GM21723 (cell line): ENCODE results near the gene SELENOO.
A peak's percentile ranks its signal among the peaks of the same experiment; 100 is the strongest.

Experiments
- ATAC-seq: cut with Tn5 transposase; IDR thresholded peaks from one replicate; pipeline ENCODE4 v1.9.1; 2021; ENCODE audit warnings: mild to moderate bottlenecking, moderate library complexity; ENCODE audit not compliant: unreplicated experiment

Gene SELENOO

DNA sequence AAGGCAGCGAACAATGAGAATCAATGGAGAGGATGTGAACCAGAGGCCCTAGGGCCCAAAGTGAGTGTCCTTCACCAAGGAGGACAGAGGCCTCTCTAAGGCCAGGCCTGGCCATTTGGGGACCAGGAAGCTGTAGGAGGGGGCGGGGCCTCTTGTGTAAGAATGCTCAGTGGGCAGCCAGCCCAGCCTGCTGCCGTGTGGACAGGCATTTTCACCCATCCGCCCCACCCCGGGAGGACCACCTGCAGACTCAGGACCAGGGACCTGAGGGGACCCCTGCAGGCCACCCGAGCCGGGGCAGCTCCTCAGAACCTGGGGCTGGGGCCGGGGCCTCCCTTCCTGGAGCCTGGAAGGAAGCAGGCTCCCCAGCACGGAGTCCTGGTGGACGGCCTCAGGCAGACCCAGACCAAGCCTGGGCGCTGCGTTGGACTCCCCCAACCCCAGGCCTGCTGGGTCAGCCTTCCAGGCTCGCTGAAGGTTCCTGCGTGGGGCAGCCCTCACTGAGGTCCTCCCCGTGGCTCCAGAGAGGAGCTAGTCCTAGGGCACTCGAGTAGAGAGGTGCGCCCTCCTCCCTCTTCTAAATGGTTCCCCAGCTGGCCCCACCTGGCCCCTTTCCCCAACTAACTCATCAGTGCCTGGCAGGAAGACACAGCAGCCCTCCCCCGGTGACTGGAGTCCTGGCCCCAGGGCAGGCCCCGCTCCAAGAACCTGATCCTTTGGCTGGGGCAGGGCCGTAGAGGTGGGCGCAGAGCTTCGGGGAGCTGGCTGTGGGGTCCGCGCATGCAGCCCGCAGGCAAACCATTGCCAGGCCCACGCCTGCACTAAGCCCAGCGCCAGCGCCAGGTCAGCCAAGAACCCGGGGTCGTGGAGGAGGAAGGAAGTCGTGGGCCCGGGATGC lies 16.6 kb upstream of the SELENOO start:
- ATAC-seq = no peak

DNA sequence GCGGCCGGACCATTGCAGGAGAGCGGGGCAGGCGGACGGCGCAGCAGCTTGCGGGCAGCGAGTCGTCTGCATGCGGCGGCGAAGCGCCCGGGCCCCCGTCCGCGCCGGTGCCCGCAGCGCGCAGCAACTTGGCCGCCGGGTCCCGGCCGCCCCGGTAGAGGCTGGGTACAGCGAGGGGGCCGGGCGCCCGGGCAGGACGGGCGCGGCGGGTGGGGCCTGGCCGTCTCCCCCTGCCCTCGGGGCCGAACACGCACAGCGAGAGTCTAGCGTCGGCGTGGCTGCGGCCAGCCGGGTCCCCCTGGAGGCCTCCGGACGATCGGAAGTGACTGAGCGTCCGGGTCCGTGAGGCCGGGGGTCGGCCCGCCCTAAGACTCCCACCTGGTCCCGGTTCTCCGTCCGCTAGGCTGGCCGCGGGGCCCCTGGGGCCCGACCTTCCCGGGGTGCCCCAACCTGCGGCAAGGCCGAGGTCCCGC lies 15.9 kb upstream of the SELENOO start:
- ATAC-seq = no peak

DNA sequence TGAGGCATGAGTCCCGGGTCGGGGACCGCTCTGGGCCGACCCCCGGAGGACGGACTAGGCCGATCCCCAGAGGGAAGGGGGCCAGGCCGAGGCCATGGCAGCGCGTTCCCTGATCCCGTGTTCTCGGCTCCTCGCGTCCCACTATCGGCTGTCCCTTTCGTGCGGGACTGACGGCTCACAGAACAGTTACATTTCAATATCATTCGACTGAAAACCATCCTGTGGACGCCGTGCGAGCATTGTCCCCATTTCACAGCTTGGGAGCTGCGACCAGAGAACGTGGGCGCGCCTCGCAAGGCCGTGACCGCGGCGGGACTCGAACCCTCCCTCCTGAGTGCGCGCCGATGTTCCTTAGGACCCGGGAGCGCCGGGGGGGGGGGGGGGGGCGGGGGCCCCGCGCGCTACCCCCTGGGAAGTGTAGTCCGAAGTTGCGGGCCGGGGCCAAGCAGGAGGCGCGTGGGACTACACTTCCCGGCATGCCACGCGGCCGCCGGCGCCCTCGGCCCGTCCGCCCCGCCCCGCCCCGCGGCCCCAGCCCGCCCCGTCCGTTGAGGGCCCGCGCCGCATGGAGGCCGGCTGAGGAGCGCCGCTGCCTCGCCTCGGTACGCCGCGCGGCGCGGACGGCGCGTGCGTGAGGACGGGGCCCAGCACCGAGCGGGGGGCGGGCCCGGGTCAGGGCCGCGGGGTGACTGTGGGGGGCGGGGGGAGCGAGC lies 15.3 kb upstream of the SELENOO start, which contains the start of gene TRABD:
Gene TRABD (plus strand): TSS at position 539 of the 713 bp plus-strand sequence. CDS start 7,148 bp downstream, outside the sequence.
- peak; percentile 43 for ATAC-seq

DNA sequence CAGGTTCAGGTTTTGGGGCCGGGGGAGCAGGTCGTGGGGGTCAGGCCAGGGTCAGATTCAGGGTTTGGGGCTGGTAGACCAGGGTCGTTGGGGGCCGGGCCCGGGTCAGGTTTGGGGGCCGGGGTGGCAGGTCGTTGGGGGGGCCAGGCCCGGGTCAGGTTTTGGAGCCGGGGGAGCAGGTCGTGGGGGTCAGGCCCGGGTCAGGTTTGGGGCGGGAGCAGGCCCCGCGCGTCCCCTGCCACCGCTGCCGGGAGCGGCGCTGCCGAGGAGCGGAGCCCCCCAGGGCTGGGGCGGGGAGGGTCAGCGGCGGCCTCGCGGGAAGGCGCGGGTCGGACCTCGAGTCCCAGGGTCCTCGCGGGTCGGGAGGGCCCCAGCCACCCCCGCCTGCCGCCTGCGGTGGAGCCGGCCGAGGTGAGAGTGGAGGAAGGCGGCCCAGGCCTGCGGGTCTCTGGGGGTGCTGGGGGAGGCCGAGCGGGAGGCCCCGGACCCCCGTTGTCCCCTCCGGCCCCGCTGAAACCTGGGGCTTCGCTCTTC lies 14.6 kb upstream of the SELENOO start:
- no peak for ATAC-seq

DNA sequence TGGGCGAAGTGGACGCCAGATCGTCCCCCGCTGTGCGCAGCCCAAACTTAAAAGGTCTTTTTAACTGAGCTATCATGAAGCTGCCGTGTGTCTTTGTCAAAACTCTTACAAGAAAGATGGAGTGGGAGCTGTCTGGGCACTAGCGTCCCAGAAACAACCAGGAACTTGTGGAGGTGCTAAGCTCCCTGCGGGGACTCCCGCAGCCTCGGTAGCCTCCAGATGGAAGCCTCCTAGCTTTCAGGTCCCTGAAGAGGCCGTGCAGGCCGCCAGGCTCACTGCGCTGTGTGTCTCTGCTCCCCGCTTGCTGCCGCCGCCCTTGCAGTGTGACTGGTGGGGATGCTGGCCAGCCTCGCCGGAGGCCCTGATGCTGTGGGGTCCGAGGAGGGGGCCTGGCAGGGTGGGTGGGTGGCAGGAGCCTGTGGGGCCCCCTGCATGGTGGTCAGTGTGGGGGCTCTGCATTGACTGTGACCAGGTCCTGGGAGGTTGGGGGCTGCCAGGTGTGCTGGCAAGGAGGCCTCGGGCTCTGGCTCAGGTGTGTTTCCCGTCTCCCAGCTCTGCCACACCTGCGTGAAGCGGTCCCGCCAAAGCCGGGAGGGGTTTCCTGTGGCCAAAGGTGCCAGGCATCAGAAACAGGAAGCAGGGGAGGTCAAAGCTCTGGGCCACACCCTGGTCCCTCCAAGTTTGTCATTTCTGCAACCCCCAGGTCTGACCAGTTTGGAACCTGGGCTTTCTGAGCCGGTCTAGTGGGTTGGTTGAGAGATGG lies 13.9 kb upstream of the SELENOO start:
- ATAC-seq = no peak

DNA sequence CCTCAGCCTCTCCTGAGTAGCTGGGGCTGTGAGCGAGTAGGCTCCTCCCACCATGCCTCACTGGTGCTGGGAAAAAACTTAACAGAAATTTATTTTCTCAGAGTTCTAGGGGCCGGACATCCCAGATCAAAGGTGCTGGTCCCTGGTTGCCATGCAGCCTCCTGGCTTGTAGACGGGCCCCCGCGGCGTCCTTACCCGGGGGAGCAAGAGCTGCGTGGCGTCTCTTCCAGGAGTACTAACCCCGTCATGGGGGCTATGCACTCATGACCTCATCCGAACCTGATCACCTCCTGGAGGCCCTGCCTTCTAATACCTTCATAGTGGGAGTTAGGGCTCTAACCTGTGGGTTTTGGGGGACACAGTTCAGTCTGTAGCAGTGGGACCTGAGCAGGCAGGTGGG lies 12.5 kb upstream of the SELENOO start:
- ATAC-seq = no peak

DNA sequence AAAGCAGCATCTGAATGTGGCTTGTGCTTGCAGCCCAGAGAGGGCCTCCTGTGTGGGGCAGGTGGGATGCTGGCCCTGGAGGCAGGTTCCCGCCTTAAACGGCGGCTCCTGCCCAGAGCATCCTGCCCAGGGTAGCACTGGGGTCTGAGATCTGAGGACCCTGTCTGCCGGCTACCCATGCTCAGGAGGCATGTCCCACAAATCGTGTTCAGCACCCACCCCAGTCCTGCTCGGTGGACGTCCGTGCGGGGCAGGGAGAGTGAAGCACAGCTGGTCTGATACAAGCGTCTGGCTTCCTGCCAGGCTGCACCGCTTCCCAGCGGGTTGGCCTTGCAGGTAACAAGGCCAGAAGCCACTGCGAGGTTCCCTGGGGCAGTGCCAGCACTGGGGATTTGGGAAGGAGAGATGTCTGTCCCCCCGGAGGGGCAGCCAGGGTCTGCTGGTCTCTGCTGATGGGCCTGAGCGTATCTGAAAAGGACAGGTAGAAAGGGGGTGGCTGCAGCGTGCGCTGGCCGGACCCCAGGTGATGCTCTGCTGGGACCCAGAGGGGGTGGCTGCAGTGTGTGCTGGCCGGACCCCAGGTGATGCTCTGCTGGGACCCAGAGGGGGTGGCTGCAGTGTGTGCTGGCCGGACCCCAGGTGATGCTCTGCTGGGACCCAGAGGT lies 11.5 kb upstream of the SELENOO start:
- no peak for ATAC-seq

DNA sequence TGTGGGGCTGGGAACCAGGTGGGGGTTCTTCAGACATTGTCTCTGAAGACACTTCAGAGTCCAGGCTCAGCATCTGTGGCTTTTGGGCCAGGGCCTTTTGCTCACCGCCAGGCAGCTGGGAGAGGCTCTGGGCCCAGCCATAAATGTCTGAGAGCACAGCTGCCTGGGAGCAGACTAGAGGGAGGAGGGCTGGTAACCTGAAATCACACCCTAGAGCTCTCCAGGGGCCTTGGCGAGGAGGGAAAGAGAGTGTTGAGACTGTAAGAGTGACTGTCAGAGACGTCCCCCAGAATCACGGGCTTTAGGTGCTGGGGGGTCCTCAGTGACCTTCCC lies 11.0 kb upstream of the SELENOO start:
- ATAC-seq = no peak

DNA sequence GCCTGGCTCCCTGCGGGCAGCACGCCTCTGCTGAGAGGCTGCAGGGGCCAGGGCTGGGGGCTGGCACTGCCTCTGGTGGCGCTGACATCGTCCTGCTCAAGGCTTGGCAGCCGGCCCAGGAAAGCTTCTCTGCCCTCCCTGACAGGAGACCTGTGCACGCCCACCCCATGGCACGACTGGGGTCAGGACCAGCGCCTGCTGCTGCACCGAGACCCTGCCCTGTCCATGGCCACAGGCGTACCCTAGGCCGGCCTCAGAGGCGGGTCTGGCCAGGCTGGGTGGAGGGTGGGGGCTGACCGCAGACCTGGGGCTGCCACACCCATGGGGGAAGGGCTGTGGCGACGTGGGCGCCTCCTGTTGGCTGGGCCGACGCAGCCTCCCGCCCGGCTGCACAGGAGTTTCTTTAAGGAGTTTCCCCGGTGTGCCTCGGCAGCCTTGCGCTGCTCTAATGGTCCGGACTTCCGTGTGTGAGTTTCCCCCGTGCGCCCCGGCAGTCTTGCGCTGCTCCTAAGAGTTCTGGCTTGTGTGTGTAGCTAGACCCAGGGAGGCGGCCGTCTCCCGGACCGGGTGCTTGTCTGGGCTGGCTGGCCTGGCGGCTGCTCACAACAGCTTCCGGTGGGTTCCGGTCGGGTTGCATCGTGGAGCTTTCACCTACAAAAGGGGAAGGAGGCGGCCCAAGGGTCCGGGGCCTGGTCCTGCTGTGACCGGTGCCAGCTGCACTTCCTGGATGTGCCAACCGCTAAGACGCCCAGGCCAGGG lies 10.4 kb upstream of the SELENOO start:
- peak; percentile 43 for ATAC-seq

DNA sequence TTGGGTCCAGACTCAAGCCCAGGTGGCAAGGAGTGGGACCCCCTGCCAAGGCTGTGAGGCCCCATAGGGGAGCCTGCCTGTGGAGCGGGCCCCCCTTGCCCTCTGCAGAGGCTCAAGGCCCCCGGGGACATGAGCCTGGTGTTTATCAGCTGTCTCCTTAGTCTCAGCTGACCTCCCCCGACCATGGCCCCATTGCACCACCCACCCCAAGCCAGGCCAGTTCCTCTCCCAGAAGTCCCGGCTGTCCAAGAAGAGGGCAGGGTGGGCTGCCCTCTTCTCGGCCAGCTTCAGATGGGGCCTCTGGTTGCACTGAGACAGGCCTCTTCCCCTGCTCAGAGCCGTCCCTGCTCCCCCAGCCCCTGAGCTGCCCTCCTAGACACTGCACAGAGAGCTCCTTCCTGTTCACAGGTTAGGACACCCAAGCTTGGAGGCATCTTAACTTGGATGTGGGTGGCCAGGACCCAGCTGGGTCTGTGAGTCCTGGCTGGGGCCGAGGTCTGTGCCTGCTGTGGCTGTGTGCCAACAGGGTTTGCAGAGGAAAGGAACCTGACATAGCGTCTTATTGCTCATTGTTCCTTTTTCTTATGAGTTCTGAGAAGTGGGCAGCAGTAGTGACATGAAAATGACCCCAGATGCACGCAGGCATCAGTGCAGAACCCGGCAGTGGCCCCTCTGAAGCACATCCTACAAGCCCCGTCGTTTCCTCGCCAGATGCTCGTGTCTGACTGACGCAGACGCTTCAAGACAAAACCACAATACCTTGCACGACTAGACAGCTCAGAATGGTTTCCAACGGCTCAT lies 9.7 kb upstream of the SELENOO start:
- ATAC-seq = no peak

DNA sequence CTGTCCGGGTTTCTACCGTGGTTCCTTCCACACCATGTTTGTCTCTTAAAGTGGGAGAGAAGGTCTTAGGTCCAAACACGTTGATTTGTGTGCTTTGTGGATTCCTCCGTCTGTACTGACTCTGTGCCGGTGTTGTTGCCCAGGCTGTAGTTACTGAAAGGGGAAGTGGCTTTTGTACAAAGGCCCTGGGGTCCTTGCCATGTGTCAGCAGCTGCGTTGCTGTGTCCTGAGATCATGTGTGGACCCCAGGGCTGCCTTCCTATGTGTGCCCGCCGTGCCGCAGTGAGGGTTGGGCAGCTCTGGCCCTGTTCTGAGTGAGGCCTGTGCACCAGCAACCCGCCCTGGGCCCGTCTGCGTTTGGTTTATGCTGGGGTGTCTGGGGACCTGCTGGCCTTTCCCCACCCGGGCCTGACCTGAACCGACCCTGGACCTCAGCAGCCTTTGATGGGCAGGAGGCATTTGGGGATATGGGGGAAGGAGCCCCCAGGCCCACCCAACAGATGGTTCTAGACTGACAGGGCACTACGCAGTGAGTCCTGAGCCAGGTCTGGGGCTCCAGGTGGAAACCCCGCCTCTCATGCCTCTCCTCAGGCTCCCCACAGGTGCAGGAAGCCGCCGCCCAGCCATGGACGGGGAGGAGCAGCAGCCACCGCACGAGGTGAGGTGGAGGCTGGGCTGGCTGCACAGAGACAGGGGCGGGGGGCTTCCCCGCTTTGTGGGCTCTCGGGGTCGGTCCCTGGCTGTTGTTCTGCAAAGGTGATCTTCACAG lies 8.2 kb upstream of the SELENOO start:
- ATAC-seq = no peak

DNA sequence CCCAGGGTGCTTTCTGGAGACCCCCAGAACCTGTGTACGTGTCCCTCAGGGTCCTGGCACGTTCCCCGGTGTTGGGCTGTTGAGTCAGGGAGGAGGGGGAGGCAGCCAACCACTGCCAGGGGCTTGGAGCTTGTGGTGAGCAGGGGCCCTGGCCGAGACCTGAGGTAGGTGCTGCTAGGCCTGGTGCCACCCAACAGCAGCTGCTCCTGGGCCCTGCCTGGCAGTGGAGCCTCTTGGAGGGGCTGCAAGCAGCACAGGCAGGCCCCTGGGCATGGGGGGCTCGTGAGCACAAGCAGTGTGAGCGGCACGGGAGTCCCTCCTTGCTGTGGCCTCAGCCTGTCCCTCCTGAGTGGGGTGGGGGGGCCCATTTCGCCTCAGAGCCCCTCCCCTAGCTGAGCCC lies 7.2 kb upstream of the SELENOO start:
- ATAC-seq = no peak

DNA sequence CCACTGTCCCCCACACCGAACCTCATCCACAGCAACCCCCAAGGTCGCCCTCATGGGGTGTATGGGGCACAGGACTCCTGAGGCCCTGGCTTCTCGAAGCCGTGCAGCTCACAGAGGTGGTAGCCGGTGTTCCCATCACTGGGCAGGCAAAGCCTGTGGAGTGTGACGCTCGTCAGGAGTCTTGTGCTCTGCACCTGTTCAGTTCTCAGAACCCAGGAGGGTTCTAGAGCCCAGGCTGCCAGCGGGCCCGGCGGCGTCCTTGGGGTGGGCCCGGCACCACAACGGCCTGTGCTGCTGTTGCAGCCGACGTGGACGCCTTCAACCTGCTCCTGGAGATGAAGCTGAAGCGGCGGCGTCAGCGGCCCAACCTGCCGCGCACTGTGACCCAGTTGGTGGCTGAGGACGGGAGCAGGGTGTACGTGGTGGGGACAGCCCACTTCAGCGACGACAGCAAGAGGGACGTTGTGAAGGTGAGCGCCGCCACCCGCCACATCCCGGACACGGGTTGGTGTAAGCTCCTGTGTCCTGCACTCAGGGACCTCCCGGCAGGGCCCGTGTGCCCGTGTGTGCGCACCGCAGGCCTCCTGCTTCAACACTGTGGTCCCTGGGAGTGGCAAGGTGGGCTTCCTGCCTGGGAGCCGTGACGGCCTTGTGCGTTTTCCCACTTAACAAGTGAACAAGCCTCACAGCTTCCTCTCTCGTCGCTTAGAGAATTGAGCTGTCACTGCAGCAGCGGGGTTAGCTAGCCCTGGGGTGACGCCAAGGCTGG lies 6.6 kb upstream of the SELENOO start:
- ATAC-seq = no peak

DNA sequence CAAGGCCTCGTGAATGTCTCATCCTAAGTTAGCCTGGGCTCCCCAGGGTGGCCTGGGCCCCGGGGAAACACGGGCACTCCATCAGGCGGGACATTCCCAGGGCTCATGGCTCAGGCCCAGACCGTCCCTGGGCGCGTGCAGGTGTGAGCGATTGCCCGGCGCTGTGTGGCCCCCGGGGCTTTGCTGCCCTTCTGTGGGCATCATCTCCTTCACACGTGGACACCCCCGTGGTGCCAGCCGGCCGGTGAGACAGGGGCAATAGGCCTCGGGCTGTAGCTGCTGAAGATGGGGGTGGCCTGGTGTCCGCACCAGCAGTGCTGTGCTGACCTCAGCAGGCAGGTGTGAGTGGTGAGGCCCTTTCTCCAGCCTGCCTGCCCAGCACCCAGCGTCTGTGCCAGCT lies 4.6 kb upstream of the SELENOO start:
- ATAC-seq = no peak

DNA sequence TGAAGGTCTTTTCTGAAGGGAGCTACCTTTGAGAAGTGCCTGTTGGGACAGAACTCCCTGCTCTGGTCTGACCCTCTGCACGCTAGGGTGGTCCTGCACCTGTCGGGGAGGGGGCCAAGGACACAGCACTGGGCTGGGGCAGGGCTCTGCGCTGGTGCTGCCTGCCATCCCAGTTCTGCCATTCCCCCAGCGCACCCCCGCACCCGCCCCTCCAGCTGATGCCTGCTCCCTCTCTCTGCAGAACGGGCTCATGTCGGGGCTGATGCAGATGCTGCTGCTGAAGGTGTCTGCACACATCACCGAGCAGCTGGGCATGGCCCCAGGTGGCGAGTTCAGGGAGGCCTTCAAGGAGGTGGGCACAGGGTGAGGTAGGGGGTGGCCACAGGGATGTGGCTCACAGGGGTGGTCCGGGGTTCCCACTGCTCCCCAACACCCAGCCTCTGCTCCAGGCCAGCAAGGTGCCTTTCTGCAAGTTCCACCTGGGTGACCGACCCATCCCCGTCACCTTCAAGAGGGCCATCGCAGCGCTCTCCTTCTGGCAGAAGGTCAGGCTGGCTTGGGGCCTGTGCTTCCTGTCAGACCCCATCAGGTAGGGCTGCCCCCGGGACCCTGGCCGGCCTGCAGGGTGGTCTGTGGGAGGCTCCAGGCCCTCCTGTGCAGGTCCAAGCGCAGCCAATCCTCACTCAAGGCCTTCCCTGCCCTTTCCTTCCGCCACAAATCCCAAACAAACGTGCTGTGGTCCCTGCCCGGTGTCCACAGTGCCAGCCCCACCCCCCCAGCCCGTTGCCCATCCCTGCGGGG lies 3.6 kb upstream of the SELENOO start:
- no peak for ATAC-seq

DNA sequence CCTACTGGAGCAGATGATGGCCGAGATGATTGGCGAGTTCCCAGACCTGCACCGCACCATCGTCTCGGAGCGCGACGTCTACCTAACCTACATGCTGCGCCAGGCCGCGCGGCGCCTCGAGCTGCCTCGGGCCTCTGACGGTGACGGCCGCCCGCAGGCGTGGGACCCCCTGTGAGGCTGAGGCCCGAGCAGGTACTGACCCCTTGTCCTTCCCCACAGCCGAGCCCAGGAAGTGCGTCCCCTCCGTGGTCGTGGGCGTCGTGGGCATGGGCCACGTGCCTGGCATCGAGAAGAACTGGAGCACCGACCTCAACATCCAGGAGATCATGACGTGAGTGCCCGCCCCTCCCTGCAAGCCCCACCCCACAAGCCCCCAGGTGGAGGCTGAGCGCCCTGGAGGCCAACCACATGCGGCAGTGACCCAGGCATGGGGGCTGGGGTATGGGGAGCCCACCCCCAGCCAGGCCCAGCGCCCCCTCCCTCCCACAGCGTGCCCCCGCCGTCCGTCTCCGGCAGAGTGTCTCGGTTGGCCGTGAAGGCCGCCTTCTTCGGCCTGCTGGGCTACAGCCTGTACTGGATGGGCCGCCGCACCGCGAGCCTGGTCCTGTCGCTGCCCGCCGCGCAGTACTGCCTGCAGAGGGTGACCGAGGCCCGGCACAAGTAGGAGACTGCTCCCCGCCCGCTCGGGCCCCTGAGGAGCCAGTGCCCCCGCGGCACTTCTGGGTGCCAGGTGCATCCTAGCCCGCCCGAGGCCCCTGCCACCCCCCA lies 2.8 kb upstream of the SELENOO start:
- no peak for ATAC-seq
